HG03442 (cell line): ENCODE measurements around the gene NPR3.

Source experiments
- ATAC-seq: cut with Tn5 transposase; IDR thresholded peaks from one replicate; pipeline ENCODE4 v1.9.1; 2021; ENCODE audit warnings: mild to moderate bottlenecking, moderate library complexity; ENCODE audit not compliant: unreplicated experiment

The NPR3 gene

GRCh38 chr5:32710550-32711361, at the start of gene NPR3:
NPR3 (plus strand) TSS chr5:32711321; CDS start chr5:32711777, 456 bp downstream.
- ATAC-seq: no peak

- ATAC-seq: no peak
Observed at GRCh38 chr5:32664523-32664922, 46.6 kb upstream of the NPR3 start.

- no peak for ATAC-seq
Observed at GRCh38 chr5:32668552-32668951, 42.6 kb upstream of the NPR3 start.

DNA sequence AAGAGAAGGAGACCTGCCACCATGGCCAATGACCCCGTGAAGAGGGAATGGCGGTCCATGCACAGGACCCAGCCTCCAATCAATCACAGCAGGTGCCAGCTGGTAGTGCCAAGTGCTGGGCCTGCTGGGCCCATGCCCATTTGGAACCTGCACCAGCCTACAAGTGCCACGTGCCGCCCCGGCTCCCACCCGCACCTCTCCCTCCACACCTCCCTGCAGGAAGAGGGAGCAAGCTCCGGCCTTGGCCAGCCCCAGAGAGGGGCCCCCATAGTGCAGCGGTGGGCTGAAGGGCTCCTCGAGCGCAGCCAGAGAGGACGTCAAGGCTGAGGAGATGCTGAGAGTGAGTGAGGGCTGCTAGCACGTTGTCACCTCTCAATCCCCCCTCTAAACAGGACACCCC, 37.8 kb upstream of the NPR3 start:
- no peak for ATAC-seq

GRCh38 chr5:32677023-32677422, 34.1 kb upstream of the NPR3 start:
- ATAC-seq: no peak

- ATAC-seq: no peak
Observed at GRCh38 chr5:32678472-32678871, 32.6 kb upstream of the NPR3 start.

DNA sequence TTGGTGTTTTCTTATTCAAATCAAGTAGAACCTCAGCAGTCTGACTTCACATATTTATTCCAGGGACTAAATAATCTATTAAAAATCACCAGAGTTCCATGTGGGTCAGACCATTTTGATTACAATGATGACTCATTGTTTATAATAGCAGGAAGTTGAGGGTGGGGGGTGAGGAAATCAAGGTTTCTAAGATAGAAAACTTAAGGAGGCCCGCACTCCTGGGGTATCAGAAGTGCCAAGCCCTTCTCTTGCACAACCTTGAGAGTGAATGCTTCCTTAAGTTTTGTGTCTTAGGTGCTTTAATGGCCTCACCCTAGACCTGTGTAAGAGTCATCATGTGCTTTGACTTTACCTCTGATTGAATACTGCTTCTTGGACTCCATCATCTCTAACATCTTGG, 31.9 kb upstream of the NPR3 start:
- ATAC-seq: no peak

- ATAC-seq: no peak
Observed at GRCh38 chr5:32680183-32680582, 30.9 kb upstream of the NPR3 start.

DNA sequence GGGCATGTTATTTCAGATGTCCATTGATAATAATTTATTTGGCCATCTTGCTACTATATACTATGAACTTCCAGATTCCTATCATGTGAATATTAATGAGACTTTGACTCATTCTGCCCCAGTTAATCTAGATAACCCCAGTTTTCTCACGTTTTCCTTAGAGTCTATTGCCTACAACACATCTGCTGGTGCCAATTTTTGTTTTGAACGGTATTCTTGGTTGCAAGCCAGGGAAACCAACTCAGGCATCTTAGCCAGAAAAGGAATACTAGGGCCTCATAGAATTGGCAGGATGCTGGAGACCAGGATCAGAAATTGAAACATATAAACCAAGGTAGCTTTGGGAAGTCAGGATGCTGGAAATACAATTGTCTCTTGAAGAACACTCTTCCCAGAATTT, 28.0 kb upstream of the NPR3 start:
- no peak for ATAC-seq

- no peak for ATAC-seq
Observed at GRCh38 chr5:32684260-32684659, 26.9 kb upstream of the NPR3 start.

- ATAC-seq: no peak
Observed at GRCh38 chr5:32686799-32687498, 24.2 kb upstream of the NPR3 start.

GRCh38 chr5:32687499-32687831, 23.7 kb upstream of the NPR3 start:
- no peak for ATAC-seq

DNA sequence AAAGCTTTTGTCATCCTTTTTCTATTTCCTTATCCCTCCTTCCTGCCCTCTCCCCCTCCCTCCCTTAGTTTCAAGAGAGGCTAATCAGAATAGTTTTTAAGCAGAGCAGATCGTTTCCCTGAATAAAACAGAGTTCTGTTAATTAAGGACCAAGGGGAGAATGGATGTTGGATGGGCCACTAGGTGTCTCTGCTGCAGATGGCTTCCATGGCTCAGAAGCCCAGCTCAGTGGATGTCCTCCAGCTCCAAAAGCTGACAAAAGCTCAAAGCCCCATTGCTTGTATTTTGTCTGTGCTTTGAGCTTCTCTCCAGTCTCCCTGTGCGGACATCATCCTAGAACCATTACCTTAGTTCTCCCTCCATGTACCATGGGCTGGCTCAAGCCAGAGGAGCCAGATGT, 21.0 kb upstream of the NPR3 start:
- no peak for ATAC-seq

- ATAC-seq: no peak
Observed at GRCh38 chr5:32690666-32691065, 20.5 kb upstream of the NPR3 start.

GRCh38 chr5:32692036-32692746, 18.9 kb upstream of the NPR3 start:
- ATAC-seq: no peak

DNA sequence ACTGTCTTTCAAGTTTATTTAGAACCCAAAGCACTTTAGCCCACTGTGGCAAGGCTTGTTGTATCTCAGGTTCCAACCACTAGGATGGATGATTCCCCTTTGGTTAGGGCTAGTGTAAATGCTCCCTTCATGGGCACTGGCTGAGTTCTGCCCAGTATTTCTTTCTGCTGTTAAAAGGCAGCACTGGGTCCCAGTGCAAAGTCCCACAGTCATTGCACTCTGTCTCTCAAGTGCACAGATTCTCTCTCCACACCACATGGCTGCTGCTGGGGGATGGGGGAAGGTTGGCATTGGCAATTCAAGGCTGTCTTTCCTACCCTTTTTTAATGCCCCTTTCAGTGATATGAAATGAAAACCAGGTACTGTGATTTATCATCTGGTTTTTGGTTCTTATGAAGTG, 7.2 kb upstream of the NPR3 start:
- ATAC-seq: no peak

DNA sequence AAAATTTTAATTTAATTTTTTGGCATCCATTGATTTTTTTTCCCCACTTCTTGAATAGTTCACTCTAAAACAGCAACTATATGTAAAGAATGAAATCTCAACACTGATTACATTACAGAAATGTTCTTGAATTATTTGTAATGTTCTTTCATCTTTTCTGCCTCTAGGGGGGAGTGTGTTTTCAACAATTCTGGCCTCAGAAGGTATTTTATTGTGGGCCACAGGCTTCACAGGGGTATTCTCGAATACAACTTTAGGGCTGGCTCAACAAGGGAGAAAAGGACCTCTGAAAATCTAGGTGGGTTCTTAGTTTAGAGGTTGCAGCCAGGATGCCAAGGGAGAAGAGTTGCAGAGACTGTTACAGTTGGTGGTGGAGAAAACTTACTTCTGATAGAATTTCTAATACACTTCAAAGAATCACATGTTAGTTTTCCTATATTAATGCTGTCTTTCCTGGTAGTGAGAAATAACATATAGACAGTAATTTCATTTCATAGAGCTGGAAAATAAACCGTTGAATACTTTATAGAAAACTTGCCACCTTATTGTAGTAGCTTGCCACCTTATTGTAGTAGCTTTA, 3.6 kb upstream of the NPR3 start:
- ATAC-seq: no peak

DNA sequence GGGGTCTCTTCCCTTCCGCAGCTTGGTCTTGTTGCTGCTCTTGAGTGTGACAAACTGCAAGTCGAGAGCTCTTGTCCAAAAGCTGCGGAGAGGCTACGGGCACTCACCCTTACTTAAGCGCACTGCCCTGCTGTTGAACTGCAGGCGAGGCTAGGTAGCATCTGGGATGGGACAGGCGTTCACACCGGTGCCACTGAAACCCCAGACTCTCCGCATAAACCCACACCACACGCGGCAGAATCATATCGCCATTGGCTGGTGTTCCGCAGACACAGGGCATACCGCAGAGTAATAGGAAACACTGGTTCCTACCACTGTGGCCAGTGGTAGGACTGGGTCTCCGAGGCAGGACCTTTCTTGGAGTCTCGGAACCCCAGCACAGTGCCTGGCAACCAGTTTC, 2.2 kb upstream of the NPR3 start:
- no peak for ATAC-seq

- ATAC-seq: peak; percentile 47
Observed at GRCh38 chr5:32709750-32710549, 1.2 kb upstream of the NPR3 start.

DNA sequence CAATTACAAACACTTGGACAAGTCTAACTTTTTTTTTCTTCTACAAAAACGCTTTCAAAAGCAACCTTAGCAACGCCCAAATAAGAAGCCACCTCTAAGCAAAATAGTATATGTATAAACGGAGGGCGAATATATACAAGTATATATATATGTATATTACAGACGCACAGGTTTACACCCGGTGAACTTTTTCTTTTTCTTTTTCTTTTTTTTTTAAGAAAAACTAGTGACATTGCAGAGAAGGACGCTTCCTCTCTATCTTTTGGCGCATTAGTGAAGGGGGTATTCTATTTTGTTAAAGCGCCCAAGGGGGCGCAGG, 200 bp downstream of the NPR3 start:
- ATAC-seq: no peak
